ENCODE results near the gene ST3GAL3.

DNA sequence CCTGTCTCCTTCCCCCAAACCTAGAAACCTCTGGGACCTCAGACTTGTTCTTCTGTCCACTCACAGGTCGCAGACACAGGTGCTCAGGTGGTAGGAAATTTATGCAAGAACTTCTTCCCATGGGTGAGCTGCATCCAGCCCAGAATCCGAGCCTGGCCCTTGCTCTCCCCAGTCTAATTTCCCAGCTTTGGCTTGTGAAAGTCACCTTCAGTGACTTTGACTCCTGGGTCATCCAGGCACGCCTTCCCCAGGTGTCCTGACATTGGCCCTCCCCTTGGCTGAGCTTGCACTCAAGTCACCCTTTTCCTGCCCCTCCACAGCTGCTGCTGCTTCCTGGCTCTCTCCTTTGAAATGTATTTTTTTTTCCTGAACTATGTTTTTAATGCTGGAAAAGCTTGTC is 246.0 kb downstream of the ST3GAL3 start:
- TF ChIP-seq, protein P1, sequence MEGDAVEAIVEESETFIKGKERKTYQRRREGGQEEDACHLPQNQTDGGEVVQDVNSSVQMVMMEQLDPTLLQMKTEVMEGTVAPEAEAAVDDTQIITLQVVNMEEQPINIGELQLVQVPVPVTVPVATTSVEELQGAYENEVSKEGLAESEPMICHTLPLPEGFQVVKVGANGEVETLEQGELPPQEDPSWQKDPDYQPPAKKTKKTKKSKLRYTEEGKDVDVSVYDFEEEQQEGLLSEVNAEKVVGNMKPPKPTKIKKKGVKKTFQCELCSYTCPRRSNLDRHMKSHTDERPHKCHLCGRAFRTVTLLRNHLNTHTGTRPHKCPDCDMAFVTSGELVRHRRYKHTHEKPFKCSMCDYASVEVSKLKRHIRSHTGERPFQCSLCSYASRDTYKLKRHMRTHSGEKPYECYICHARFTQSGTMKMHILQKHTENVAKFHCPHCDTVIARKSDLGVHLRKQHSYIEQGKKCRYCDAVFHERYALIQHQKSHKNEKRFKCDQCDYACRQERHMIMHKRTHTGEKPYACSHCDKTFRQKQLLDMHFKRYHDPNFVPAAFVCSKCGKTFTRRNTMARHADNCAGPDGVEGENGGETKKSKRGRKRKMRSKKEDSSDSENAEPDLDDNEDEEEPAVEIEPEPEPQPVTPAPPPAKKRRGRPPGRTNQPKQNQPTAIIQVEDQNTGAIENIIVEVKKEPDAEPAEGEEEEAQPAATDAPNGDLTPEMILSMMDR (conservative IDR thresholded peaks at IDR 0.05; ENCODE audit: low read depth, low read length), result no peak
- TF ChIP-seq EZH2 (IDR thresholded peaks at IDR 0.05; ENCODE audit: borderline replicate concordance, low read depth, low read length, poor library complexity, severe bottlenecking), result no peak

Measured in A673 (cell line).